Adipose tissue (tissue), 3 donors: ENCODE measurements around the gene CLHC1. TPM values are rescaled to one million over a fixed set of nuclear protein-coding genes. Genes with fewer than 3 reads are reported as not detected.
"Not testable (repeated sequence)": the region's sequence is repeated elsewhere in the genome, so short reads cannot be mapped to it uniquely, and the experiment has no call there.

ENCODE experiments used
- H3K27ac ChIP-seq: one replicate; pipeline ENCODE4 v1.5.1; 2013; ENCODE audit warnings: low read depth, low read length
- WGBS, 3 donors: extraction: QIAGEN DNeasy Blood & Tissue Kit; methylation state at CpG; one replicate each; pipeline ENCODE4 v1.1.7; 2013; 5-methylcytosine and 5-hydroxymethylcytosine counted together
- polyA plus RNA-seq, 3 donors: library from polyadenylated mRNA; stranded (reverse); fragments of 200-250 nt; gene quantifications; one replicate each; pipeline ENCODE4 v1.2.3, GENCODE V29; 2013
- donor health status: healthy with polysubstance abuse.
- donor health status: Bipolar disorder and iron deficiency.
- donor health status: healthy.

Gene CLHC1
- polyA plus RNA-seq, 3 donors: 1.7 to 6.9 (median 4.1) TPM

DNA sequence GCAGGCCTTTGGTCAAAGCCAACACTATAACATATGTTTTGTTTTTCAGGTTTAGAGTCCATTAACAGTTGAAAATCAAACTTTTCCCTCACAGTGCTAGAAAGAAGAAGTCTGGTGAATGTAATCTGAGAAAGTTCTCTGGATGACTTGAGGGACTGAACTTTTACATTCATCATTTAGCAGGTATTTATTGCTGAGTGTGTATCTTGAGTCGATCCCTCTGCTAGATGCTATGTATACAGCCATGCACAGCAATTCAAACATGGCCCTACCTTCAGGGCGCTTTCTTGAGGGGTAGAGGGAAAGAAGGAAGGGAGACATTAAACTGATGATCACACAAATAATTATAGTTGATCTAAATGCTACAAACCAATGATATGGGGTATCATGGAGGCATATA, 89.6 kb downstream of the CLHC1 start:
- WGBS, 3 donors: 87 to 94% (median 89%) methylated on average over 2 of the region's 2 CpGs
- H3K27ac ChIP-seq: no peak overlapping the region

DNA sequence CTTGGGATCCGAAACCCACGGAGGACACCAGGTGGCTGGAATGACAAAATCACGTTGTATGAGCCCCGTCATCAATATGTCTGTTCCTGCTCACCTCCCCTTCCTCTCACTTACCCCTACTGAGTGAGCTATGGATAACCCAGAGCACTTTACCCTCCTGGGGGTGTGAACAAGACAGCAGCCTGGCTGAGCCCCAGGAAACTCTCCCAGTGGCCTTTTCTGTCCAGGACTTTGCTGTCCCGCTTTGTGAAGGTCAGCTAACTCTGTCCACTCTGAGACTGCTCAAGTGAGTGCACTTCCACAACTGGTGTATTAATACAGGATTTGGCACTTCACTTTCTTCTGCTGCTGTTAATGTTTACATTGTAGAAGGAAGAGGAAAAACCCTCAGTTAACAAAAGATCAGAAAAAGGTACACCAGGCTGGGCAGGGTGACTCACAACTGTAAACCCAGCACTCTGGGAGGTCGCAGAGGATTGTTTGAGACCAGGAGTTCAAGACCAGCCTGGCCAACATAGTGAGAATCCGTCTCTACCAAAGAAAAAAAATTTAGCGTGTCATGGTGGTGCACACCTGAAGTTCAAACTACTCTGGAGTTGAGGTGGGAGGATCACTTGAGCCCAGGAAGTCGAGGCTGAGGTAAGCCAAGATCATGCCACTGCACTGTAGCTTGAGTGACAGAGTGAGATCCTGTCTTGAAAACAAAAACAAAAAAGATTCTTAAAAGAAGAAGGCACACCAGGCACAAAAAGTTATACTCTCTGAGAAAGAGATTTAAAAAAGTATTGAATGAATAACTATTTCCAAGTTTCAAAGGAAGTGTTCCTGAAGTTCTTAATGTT, 90.3 kb downstream of the CLHC1 start:
- WGBS, 3 donors: 74 to 85% (median 82%) methylated on average over 9 of the region's 9 CpGs
- H3K27ac ChIP-seq: no peak overlapping the region

GRCh38 chr2:55140316-55141219, 91.5 kb downstream of the CLHC1 start:
- 81 to 88% (median 81%) methylated on average over 8 of the region's 8 CpGs for WGBS, 3 donors
- no peak overlapping the region for H3K27ac ChIP-seq

GRCh38 chr2:55139305-55139704, 92.8 kb downstream of the CLHC1 start:
- H3K27ac ChIP-seq: no peak overlapping the region
- WGBS, 3 donors: 86 to 89% (median 87%) methylated on average over 3 of the region's 3 CpGs

- H3K27ac ChIP-seq: no peak overlapping the region
- 89 to 96% (median 92%) methylated on average over 5 of the region's 5 CpGs for WGBS, 3 donors
These were observed 93.2 kb downstream of the CLHC1 start for GRCh38 chr2:55138882-55139229.

DNA sequence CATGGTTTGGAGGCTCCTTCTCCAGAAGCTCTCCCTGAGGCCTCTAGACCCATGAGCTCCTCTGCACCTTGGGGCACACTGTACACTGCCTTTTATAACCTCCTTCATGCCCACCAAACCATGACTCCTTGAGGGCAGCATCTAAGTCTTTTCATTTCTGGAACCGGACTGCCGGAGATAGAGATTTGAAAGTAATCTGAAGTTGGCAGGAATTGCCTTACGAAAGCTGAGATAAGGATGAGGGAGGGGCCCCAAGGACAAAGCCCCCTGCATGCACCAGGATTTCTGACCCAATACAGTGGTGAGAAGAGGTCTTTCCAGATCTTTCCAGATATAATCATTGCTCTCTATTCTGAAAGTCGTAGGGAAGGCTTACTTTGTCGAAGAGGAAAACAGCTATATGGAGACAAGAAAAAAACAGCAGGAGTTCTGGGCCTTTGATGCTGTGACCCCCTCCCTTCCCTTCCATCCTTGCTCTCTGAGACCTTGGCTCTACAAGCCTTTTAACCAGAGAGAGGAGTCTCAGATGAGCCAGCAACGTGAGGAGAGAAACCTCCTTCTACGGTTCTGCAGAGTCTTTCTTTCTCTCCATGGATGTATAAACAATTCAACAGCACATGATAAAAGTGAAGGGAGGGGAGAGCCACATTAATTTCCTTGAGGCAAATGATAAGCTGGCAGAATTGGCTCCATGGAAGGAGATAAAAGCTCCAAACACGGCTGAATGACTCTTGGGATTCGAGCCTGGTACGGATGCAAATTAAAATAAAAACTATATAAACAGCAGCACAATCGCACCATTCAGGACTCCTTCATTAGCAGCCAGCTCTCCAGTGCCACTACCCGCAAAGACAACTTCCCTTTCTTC, 93.8 kb downstream of the CLHC1 start:
- H3K27ac ChIP-seq: no peak overlapping the region
- WGBS, 3 donors: 60 to 69% (median 67%) methylated on average over 12 of the region's 12 CpGs

- no peak overlapping the region for H3K27ac ChIP-seq
- 61 to 72% (median 64%) methylated on average over 23 of the region's 23 CpGs for WGBS, 3 donors
These were observed 94.8 kb downstream of the CLHC1 start for GRCh38 chr2:55137024-55137958.

GRCh38 chr2:55136138-55136541, 96.0 kb downstream of the CLHC1 start:
- 59 to 73% (median 64%) methylated on average over 4 of the region's 4 CpGs for WGBS, 3 donors
- no peak overlapping the region for H3K27ac ChIP-seq

DNA sequence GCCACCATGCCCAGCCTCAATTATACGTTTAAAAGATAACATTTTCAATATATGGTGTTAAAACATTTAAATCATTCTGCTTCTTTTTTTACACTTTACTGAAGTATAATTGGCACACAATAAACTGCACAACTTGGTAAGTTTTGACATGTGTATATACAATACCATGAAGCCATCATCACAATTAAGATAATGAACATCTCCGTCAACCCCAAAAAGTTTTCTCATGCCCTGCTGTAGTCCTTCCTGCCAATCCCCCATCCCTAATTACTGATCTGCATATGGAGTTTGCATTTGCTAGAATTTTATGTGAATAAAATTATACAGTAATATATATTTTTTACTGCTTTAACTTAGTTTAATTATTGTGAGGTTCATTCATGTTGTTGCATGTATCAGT, 96.6 kb downstream of the CLHC1 start:
- no peak overlapping the region for H3K27ac ChIP-seq
- WGBS, 3 donors: 41 to 95% (median 90%) methylated on average over 2 of the region's 2 CpGs

- 59 to 74% (median 63%) methylated on average over 1 of the region's 1 CpG for WGBS, 3 donors
- no peak overlapping the region for H3K27ac ChIP-seq
These were observed 97.8 kb downstream of the CLHC1 start for GRCh38 chr2:55134316-55134706.

DNA sequence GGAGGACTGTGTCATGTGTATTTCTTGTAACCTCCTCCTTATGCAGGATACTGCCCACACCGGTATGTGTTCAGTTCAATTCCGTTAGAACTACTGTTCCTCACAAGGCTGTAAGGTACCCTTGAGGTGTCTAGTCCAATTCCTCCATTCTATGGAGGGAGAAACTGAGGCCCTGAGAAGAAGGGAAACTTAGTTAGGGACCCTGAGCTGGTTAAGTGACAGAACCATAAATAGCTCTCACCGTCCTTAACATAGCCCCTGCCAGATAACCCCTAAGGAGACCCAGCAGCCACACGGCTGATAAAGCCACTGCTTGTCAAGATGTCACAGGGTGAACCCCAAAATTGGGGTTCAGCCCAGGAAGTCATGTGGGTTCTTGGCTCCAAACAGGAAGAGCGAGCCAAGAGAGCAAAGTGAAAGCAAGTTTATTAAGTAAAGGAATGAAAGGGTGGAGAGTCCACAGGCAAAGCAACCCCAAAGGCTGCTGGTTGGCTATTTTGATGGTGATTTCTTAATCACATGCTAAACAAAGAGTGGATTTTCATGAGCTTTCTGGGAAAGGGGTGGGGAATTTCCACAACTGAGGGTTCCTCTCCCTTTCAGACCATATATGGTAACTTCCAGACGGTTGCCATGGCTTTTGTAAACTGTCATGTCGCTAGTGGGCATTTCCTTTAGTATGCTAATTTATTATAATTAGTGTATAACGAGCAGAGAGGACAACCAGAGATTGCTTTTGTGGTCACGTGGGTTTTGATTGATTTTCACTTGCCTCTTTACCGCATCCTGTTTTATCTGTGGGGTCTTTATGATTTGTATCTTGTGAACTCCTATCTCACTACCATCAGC, 98.4 kb downstream of the CLHC1 start:
- WGBS, 3 donors: 16 to 52% (median 19%) methylated on average over 10 of the region's 10 CpGs
- no peak overlapping the region for H3K27ac ChIP-seq

DNA sequence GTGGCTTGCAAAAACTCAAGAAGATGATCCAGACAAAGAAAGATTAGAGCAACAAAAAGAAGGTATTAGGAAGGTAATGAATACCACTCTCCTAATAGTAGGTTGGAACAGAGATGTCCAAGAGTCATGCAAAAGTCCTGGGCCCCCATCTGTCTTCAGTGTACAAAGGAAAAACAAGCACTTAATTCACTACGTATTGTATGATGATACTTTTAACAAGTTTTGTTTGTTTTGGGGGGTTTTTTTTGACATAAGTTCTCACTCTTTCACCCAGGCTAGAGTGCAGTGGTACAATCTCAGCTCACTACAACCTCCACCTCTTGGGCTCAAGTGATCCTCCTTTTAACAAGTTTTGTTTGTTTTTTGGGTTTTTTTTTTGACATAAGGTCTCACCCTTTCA, 101.2 kb downstream of the CLHC1 start:
- 77 to 88% (median 84%) methylated on average over 1 of the region's 1 CpG for WGBS, 3 donors

GRCh38 chr2:55126643-55127042, 105.5 kb downstream of the CLHC1 start:
- 88 to 97% (median 96%) methylated on average over 4 of the region's 4 CpGs for WGBS, 3 donors
- not testable (repeated sequence) for H3K27ac ChIP-seq

More for the DNA sequence above, 101.2 kb downstream of the CLHC1 start:
- H3K27ac ChIP-seq: no peak overlapping the region
